Activated CD8-positive, alpha-beta memory T cell treated with anti-CD3 and anti-CD28 coated beads, Interleukin-2, amount 50 U/mL, for 48 hours (primary cell): Measurements from ENCODE around the gene MARS1.

ENCODE experiments used
- DNase-seq: peaks from one replicate; pipeline ENCODE4 v3.0.0-alpha.2; 2020

Gene MARS1

GRCh38 chr12:57459055-57459749, 28.7 kb upstream of the MARS1 start:
- peak; percentile 96 for DNase-seq

GRCh38 chr12:57459750-57460467, 28.0 kb upstream of the MARS1 start, which contains the start of gene GLI1:
Gene GLI1, plus strand, starts transcription at chr12:57459785. Its CDS starts 3,907 bp downstream, at chr12:57463692.
- no peak for DNase-seq

GRCh38 chr12:57460468-57460784, 27.4 kb upstream of the MARS1 start:
- no peak for DNase-seq

- DNase-seq, result peak; percentile 61
These were observed 27.0 kb upstream of the MARS1 start for GRCh38 chr12:57460841-57461275.

GRCh38 chr12:57461276-57461916, 26.5 kb upstream of the MARS1 start:
- peak; percentile 69 for DNase-seq

- no peak for DNase-seq
These were observed 26.0 kb upstream of the MARS1 start for GRCh38 chr12:57461917-57462250.

- peak; percentile 94 for DNase-seq
These were observed 25.5 kb upstream of the MARS1 start for GRCh38 chr12:57462251-57462911.

- no peak for DNase-seq
These were observed 25.0 kb upstream of the MARS1 start for GRCh38 chr12:57462912-57463253.

GRCh38 chr12:57464569-57464968, 23.3 kb upstream of the MARS1 start:
- DNase-seq, result no peak

- DNase-seq, result no peak
These were observed 22.7 kb upstream of the MARS1 start for GRCh38 chr12:57465030-57465746.

GRCh38 chr12:57465747-57466505, 21.9 kb upstream of the MARS1 start:
- no peak for DNase-seq

GRCh38 chr12:57467212-57467874, 20.5 kb upstream of the MARS1 start:
- DNase-seq, result no peak

GRCh38 chr12:57467915-57468314, 20.0 kb upstream of the MARS1 start:
- DNase-seq, result no peak

GRCh38 chr12:57469296-57470164, 18.3 kb upstream of the MARS1 start:
- DNase-seq, result no peak

- no peak for DNase-seq
These were observed 17.4 kb upstream of the MARS1 start for GRCh38 chr12:57470286-57470969.

GRCh38 chr12:57470970-57471656, 16.8 kb upstream of the MARS1 start:
- no peak for DNase-seq

- no peak for DNase-seq
These were observed 16.2 kb upstream of the MARS1 start for GRCh38 chr12:57471661-57472060.

GRCh38 chr12:57472391-57472790, 15.5 kb upstream of the MARS1 start:
- DNase-seq, result no peak

- DNase-seq, result no peak
These were observed 14.5 kb upstream of the MARS1 start for GRCh38 chr12:57473392-57473791.
